Esophagus muscularis mucosa (tissue), 3 donors: ENCODE results near the gene MED13L.

ENCODE experiments used
- CTCF ChIP-seq, 3 experiments: fragments of 200-600 bp in 2 of 3; fragments of 450-650 bp in 1 of 3; sonication (generic) in 2 of 3; IDR thresholded peaks; one replicate each; pipeline ENCODE4 v1.5.1; 2017 to 2019; ENCODE audit warnings: antibody characterized with exemption in 3 of 3, mild to moderate bottlenecking in 2 of 3, moderate library complexity in 1 of 3
- POLR2A ChIP-seq: fragments of 450-650 bp; IDR thresholded peaks from one replicate; pipeline ENCODE4 v1.6.1; 2017; ENCODE audit warnings: antibody characterized with exemption, moderate library complexity, mild to moderate bottlenecking, low read depth
- POLR2AphosphoS5 ChIP-seq, 2 donors: sonication (generic); formaldehyde crosslinking; IDR thresholded peaks; one replicate each; pipeline ENCODE4 v1.6.1; 2017; ENCODE audit warnings: antibody characterized with exemption in 2 of 2

DNA sequence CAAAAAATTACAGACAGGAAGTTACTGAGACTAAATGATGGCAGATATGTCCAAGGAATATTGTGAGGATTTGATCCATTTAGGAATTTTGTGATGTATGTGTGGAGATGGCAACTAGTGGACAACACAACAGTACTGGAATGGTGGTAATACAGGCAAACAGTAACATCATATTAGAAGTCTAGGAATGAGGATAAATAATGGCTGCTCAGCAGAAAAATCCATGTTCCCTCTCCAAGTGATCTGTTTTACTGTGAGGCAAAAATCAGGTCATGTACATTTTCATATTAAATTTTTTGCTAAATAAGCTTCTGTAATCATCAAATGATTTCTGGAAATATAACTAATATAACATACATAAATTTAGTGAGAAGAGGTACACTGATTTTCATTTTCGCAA is 108.4 kb downstream of the MED13L start:
- no peak for TF ChIP-seq CTCF (IDR thresholded peaks at IDR 0.05)
- no peak for TF ChIP-seq POLR2A
- TF ChIP-seq POLR2AphosphoS5 (IDR thresholded peaks at IDR 0.05), result no peak
